H9 (cell line): Measurements from ENCODE around the gene NEGR1. TPM values are rescaled to one million over a fixed set of nuclear protein-coding genes. Genes with fewer than 3 reads are reported as not detected.

Source experiments
- DNase-seq: peaks from one replicate; pipeline ENCODE4 v3.0.0-alpha.2; 2017
- H2AFZ ChIP-seq: one replicate; pipeline ENCODE4 v1.6.1; 2013; ENCODE audit warnings: mild to moderate bottlenecking, low read length, control low read depth, moderate library complexity
- H2AK5ac ChIP-seq: 2 replicates; pipeline ENCODE4 v1.6.1; 2013; ENCODE audit warnings: low read length, control low read depth, mixed read lengths; ENCODE audit not compliant: insufficient read length
- H2BK120ac ChIP-seq: one replicate; pipeline ENCODE4 v1.6.1; 2013; ENCODE audit warnings: low read depth, mild to moderate bottlenecking, low read length, control low read depth, inconsistent platforms; ENCODE audit not compliant: poor library complexity, severe bottlenecking
- H2BK12ac ChIP-seq: 2 replicates; pipeline ENCODE4 v1.6.1; 2013; ENCODE audit warnings: low read length, control low read depth, mixed read lengths, low read depth; ENCODE audit not compliant: insufficient read length
- H2BK15ac ChIP-seq: 2 replicates; pipeline ENCODE4 v1.6.1; 2013; ENCODE audit warnings: low read depth, low read length, control low read depth
- H2BK20ac ChIP-seq: one replicate; pipeline ENCODE4 v1.6.1; 2013; ENCODE audit warnings: low read depth, mild to moderate bottlenecking, low read length, control low read depth, inconsistent platforms; ENCODE audit not compliant: poor library complexity, severe bottlenecking
- H2BK5ac ChIP-seq: 2 replicates; pipeline ENCODE4 v1.6.1; 2013; ENCODE audit warnings: low read length, control low read depth, mixed read lengths; ENCODE audit not compliant: insufficient read length
- H3K14ac ChIP-seq: 2 replicates; pipeline ENCODE4 v1.6.1; 2013; ENCODE audit warnings: low read length, control low read depth; ENCODE audit not compliant: insufficient read depth
- H3K18ac ChIP-seq: 2 replicates; pipeline ENCODE4 v1.6.1; 2013; ENCODE audit warnings: low read depth, mild to moderate bottlenecking, mixed read lengths, low read length, control low read depth; ENCODE audit not compliant: insufficient read length
- H3K23ac ChIP-seq: 2 replicates; pipeline ENCODE4 v1.6.1; 2013; ENCODE audit warnings: low read length, control low read depth, mixed read lengths, low read depth; ENCODE audit not compliant: insufficient read length
- H3K23me2 ChIP-seq: 2 replicates; pipeline ENCODE4 v1.6.1; 2013; ENCODE audit warnings: low read depth, mild to moderate bottlenecking, mixed read lengths, low read length, control low read depth; ENCODE audit not compliant: insufficient read length, poor library complexity, severe bottlenecking
- H3K27ac ChIP-seq: 2 replicates; pipeline ENCODE4 v1.5.1; 2013; ENCODE audit warnings: low read length, control low read depth, mixed read lengths, low read depth; ENCODE audit not compliant: insufficient read length
- H3K27me3 ChIP-seq: 2 replicates; pipeline ENCODE4 v1.6.1; 2013; ENCODE audit warnings: low read length, control low read depth, inconsistent platforms; ENCODE audit not compliant: insufficient read depth
- H3K4ac ChIP-seq: 2 replicates; pipeline ENCODE4 v1.6.1; 2013; ENCODE audit warnings: low read depth, mild to moderate bottlenecking, control low read depth, inconsistent platforms, low read length, moderate library complexity
- H3K4me1 ChIP-seq: 2 replicates; pipeline ENCODE4 v1.6.1; 2013; ENCODE audit warnings: low read length, control low read depth, inconsistent platforms; ENCODE audit not compliant: insufficient read depth
- H3K4me2 ChIP-seq: 2 replicates; pipeline ENCODE4 v1.6.1; 2013; ENCODE audit warnings: low read length, control low read depth, mixed read lengths; ENCODE audit not compliant: insufficient read length, insufficient read depth
- H3K56ac ChIP-seq: 2 replicates; pipeline ENCODE4 v1.6.1; 2013; ENCODE audit warnings: low read depth, mild to moderate bottlenecking, mixed read lengths, low read length, control low read depth; ENCODE audit not compliant: insufficient read length
- H3K79me1 ChIP-seq: 2 replicates; pipeline ENCODE4 v1.6.1; 2013; ENCODE audit warnings: low read depth, mild to moderate bottlenecking, moderate library complexity, low read length, control low read depth, inconsistent platforms; ENCODE audit not compliant: insufficient read depth, poor library complexity, severe bottlenecking
- H3K79me2 ChIP-seq: 2 replicates; pipeline ENCODE4 v1.6.1; 2013; ENCODE audit warnings: low read length, control low read depth, inconsistent platforms; ENCODE audit not compliant: insufficient read depth
- H3K9ac ChIP-seq: 2 replicates; pipeline ENCODE4 v1.6.1; 2013; ENCODE audit warnings: low read length, control low read depth, mixed read lengths; ENCODE audit not compliant: insufficient read length; ENCODE audit errors: extremely low read depth
- H3K9me3 ChIP-seq: one replicate; pipeline ENCODE4 v1.6.1; 2013; ENCODE audit warnings: low read depth, low read length, inconsistent platforms; ENCODE audit not compliant: control insufficient read depth
- H3T11ph ChIP-seq: one replicate; pipeline ENCODE4 v1.6.1; 2013; ENCODE audit warnings: mild to moderate bottlenecking, low read length, control low read depth, inconsistent platforms
- H4K20me1 ChIP-seq: one replicate; pipeline ENCODE4 v1.6.1; 2013; ENCODE audit not compliant: control insufficient read depth, insufficient read length, insufficient read depth
- H4K5ac ChIP-seq: 2 replicates; pipeline ENCODE4 v1.6.1; 2013; ENCODE audit warnings: low read depth, mild to moderate bottlenecking, mixed read lengths, low read length, control low read depth; ENCODE audit not compliant: insufficient read length
- H4K8ac ChIP-seq: replicated peaks from 2 replicates; pipeline ENCODE4 v1.6.1; 2013; ENCODE audit warnings: low read length, control low read depth, mixed read lengths, low read depth; ENCODE audit not compliant: insufficient read length
- H4K91ac ChIP-seq: 2 replicates; pipeline ENCODE4 v1.6.1; 2013; ENCODE audit warnings: low read depth, mild to moderate bottlenecking, moderate library complexity, mixed read lengths, low read length, control low read depth; ENCODE audit not compliant: insufficient read length
- H3K27ac Mint-ChIP-seq, 3 experiments: 2 replicates in 2 of 3; 3 replicates in 1 of 3; pipeline ENCODE4 v1.8.0; 2020 to 2021; ENCODE audit warnings: mixed read lengths in 3 of 3, mild to moderate bottlenecking in 1 of 3, moderate library complexity in 1 of 3
- H3K27me3 Mint-ChIP-seq: 2 replicates; pipeline ENCODE4 v1.8.0; 2021; ENCODE audit warnings: low read depth, mild to moderate bottlenecking, moderate library complexity, mixed read lengths
- H3K36me3 Mint-ChIP-seq, 3 experiments: 2 replicates in 2 of 3; 3 replicates in 1 of 3; pipeline ENCODE4 v1.8.0; 2020 to 2021; ENCODE audit warnings: low read depth in 3 of 3, mixed read lengths in 3 of 3; ENCODE audit not compliant: insufficient read depth in 1 of 3
- H3K4me1 Mint-ChIP-seq, 2 experiments: 2 replicates each; pipeline ENCODE4 v1.8.0; 2020; ENCODE audit warnings: mixed read lengths in 2 of 2
- H3K4me3 Mint-ChIP-seq, 2 experiments: 2 replicates in 1 of 2; 3 replicates in 1 of 2; pipeline ENCODE4 v1.8.0; 2020 to 2021; ENCODE audit warnings: mild to moderate bottlenecking in 2 of 2, mixed read lengths in 2 of 2, moderate library complexity in 1 of 2
- H3K9me3 Mint-ChIP-seq, 2 experiments: 2 replicates in 1 of 2; 3 replicates in 1 of 2; pipeline ENCODE4 v1.8.0; 2020; ENCODE audit warnings: mild to moderate bottlenecking in 2 of 2, mixed read lengths in 2 of 2, moderate library complexity in 1 of 2
- CTCF ChIP-seq: fragments of 200-600 bp; sonication (generic); conservative IDR thresholded peaks from 3 replicates; pipeline ENCODE4 v1.8.0; 2021; ENCODE audit warnings: antibody characterized with exemption, mild to moderate bottlenecking
- WGBS: extraction: QIAGEN DNeasy Blood & Tissue Kit; methylation state at CpG from one replicate; pipeline ENCODE4 v1.1.7; 2013; ENCODE audit warnings: missing lambda C conversion rate, low lambda C conversion rate, mixed read lengths; ENCODE audit not compliant: insufficient read length; ENCODE audit errors: extremely low coverage; 5-methylcytosine and 5-hydroxymethylcytosine counted together
- total RNA-seq: library from RNA; stranded (reverse); gene quantifications from 2 replicates; pipeline ENCODE4 v1.2.1, GENCODE V29; 2021

NEGR1 gene
- total RNA-seq, 1 experiment from 2014 or later: 0.13 TPM

GRCh38 chr1:71766748-71767147 is 515.6 kb downstream of the NEGR1 start:
- no peak overlapping the region for H3K4me2 ChIP-seq
- no peak for TF ChIP-seq CTCF
- H3K56ac ChIP-seq: no peak overlapping the region
- no peak overlapping the region for H2BK5ac ChIP-seq
- H2BK120ac ChIP-seq: no peak overlapping the region
- H3K27me3 ChIP-seq: no peaks in the 10 kb centered on the region
- no peaks in the 10 kb centered on the region for H3K23me2 ChIP-seq
- H3K9ac ChIP-seq: no peak overlapping the region
- no peak overlapping the region for H3K4ac ChIP-seq
- H3K9me3 ChIP-seq: no peaks in the 10 kb centered on the region
- H2AFZ ChIP-seq: no peak overlapping the region
- no peak for DNase-seq
- no peak overlapping the region for H4K91ac ChIP-seq
- H3K27ac ChIP-seq: no peak overlapping the region
- H3K79me2 ChIP-seq: no peaks in the 10 kb centered on the region
- Mint-ChIP-seq H3K36me3 (no peaks in the 10 kb centered on the region; a peak in 1 of 7 replicates), H3K9me3 (peaks cover 0 to 3% of the 10 kb centered on the region in 2 experiments; a peak in 1 of 5 replicates), H3K27ac (no peak overlapping the region), H3K4me3 (no peak overlapping the region), H3K4me1 (no peaks in the 10 kb centered on the region), H3K27me3 (no peaks in the 10 kb centered on the region)
- no peaks in the 10 kb centered on the region for H3K4me1 ChIP-seq
- H4K5ac ChIP-seq: no peak overlapping the region
- H3K14ac ChIP-seq: no peak overlapping the region
- no peak overlapping the region for H3K23ac ChIP-seq
- no peak overlapping the region for H3K18ac ChIP-seq
- no peaks in the 10 kb centered on the region for H4K20me1 ChIP-seq
- no peak overlapping the region for H2AK5ac ChIP-seq
- H3K79me1 ChIP-seq: no peaks in the 10 kb centered on the region
- no peak overlapping the region for H2BK12ac ChIP-seq
- no peak overlapping the region for H2BK15ac ChIP-seq
- H2BK20ac ChIP-seq: no peak overlapping the region
- no peak overlapping the region for H3T11ph ChIP-seq
- no CpG with 5 or more reads among the region's 4 CpGs for WGBS
- H4K8ac ChIP-seq: no peak overlapping the region
